HepG2 (cell line): Measurements from ENCODE around the gene VGF. TPM values are rescaled to one million over a fixed set of nuclear protein-coding genes. Genes with fewer than 3 reads are reported as not detected.

Experiments
- ARNT ChIP-seq: fragments of 450-650 bp; IDR thresholded peaks from 2 replicates; pipeline ENCODE4 v1.6.1; 2017
- ATF6 ChIP-seq: sonication (generic); formaldehyde crosslinking; conservative IDR thresholded peaks from 2 replicates; pipeline ENCODE4 v1.4.0; 2020; ENCODE audit warnings: missing genetic modification reagents
- BATF2 ChIP-seq: sonication (generic); formaldehyde crosslinking; IDR thresholded peaks from 2 replicates; pipeline ENCODE4 v1.8.0; 2022; ENCODE audit warnings: mild to moderate bottlenecking, missing genetic modification reagents, moderate library complexity
- DZIP1 ChIP-seq: sonication (generic); formaldehyde crosslinking; IDR thresholded peaks from 2 replicates; pipeline ENCODE4 v1.5.0; 2020; ENCODE audit warnings: mild to moderate bottlenecking, missing genetic modification reagents
- FIP1L1 ChIP-seq: fragments of 200-400 bp; formaldehyde crosslinking; IDR thresholded peaks from 2 replicates; pipeline ENCODE4 v1.6.1; 2018; ENCODE audit warnings: low read depth, mild to moderate bottlenecking, low read length, moderate library complexity, borderline replicate concordance; ENCODE audit not compliant: insufficient read depth
- JARID2 ChIP-seq: sonication (generic); formaldehyde crosslinking; IDR thresholded peaks from 2 replicates; pipeline ENCODE4 v1.8.1; 2023; ENCODE audit warnings: missing genetic modification reagents, inconsistent platforms; ENCODE audit not compliant: insufficient replicate concordance
- POLR2A ChIP-seq, 2 experiments: IDR thresholded peaks; 2 replicates each; pipeline ENCODE4 v1.6.1; 2011; ENCODE audit warnings: low read depth in 2 of 2, low read length in 2 of 2, mild to moderate bottlenecking in 1 of 2, moderate library complexity in 1 of 2; ENCODE audit not compliant: insufficient read depth in 1 of 2
- PPARG ChIP-seq: conservative IDR thresholded peaks from 2 replicates; pipeline ENCODE4 v1.6.1; 2016; ENCODE audit warnings: missing biosample characterization, missing genetic modification reagents
- SMYD3 ChIP-seq: sonication (generic); formaldehyde crosslinking; IDR thresholded peaks from 2 replicates; pipeline ENCODE4 v1.8.1; 2023; ENCODE audit warnings: mild to moderate bottlenecking, missing genetic modification reagents
- SP2 ChIP-seq: sonication (generic); formaldehyde crosslinking; IDR thresholded peaks from 2 replicates; pipeline ENCODE4 v1.5.1; 2020; ENCODE audit warnings: mild to moderate bottlenecking, missing genetic modification reagents
- TAF15 ChIP-seq: fragments of 200-400 bp; formaldehyde crosslinking; IDR thresholded peaks from one replicate; pipeline ENCODE4 v1.6.1; 2018; ENCODE audit warnings: mild to moderate bottlenecking, low read depth, low read length; ENCODE audit not compliant: poor library complexity, severe bottlenecking
- TEAD3 ChIP-seq: optimal IDR thresholded peaks from 2 replicates; pipeline ENCODE3; 2016; ENCODE audit warnings: borderline replicate concordance
- TRAFD1 ChIP-seq: sonication (generic); formaldehyde crosslinking; IDR thresholded peaks from 2 replicates; pipeline ENCODE4 v1.5.1; 2020; ENCODE audit warnings: missing genetic modification reagents, mild to moderate bottlenecking, borderline replicate concordance
- ZGPAT ChIP-seq: IDR thresholded peaks from 2 replicates; pipeline ENCODE4 v1.6.1; 2016; ENCODE audit warnings: mild to moderate bottlenecking
- ZNF207 ChIP-seq: fragments of 450-650 bp; IDR thresholded peaks from 2 replicates; pipeline ENCODE4 v1.6.1; 2016; ENCODE audit warnings: antibody characterized with exemption, borderline replicate concordance
- ZNF30 ChIP-seq: sonication (generic); formaldehyde crosslinking; IDR thresholded peaks from 2 replicates; pipeline ENCODE4 v1.5.0; 2020; ENCODE audit warnings: mild to moderate bottlenecking, missing genetic modification reagents
- ZNF333 ChIP-seq: sonication (generic); formaldehyde crosslinking; IDR thresholded peaks from 2 replicates; pipeline ENCODE4 v1.4.0; 2020; ENCODE audit warnings: mild to moderate bottlenecking, missing genetic modification reagents, borderline replicate concordance
- ZNF549 ChIP-seq: sonication (generic); formaldehyde crosslinking; IDR thresholded peaks from 2 replicates; pipeline ENCODE4 v1.5.0; 2020; ENCODE audit warnings: missing genetic modification reagents
- ZNF558 ChIP-seq: sonication (generic); formaldehyde crosslinking; IDR thresholded peaks from 2 replicates; pipeline ENCODE4 v1.9.0; 2022; ENCODE audit warnings: mild to moderate bottlenecking, missing genetic modification reagents, borderline replicate concordance
- ZNF720 ChIP-seq: sonication (generic); formaldehyde crosslinking; IDR thresholded peaks from 2 replicates; pipeline ENCODE4 v1.4.0; 2020; ENCODE audit warnings: missing genetic modification reagents
- ZNF75D ChIP-seq: sonication (generic); formaldehyde crosslinking; IDR thresholded peaks from 2 replicates; pipeline ENCODE4 v1.8.1; 2023; ENCODE audit warnings: missing genetic modification reagents, mild to moderate bottlenecking, borderline replicate concordance
- ZSCAN20 ChIP-seq: sonication (generic); formaldehyde crosslinking; IDR thresholded peaks from 2 replicates; pipeline ENCODE4 v1.4.0; 2020; ENCODE audit warnings: missing genetic modification reagents, mild to moderate bottlenecking, borderline replicate concordance
- ZSCAN9 ChIP-seq: IDR thresholded peaks from 2 replicates; pipeline ENCODE4 v1.6.1; 2016; ENCODE audit warnings: borderline replicate concordance
- polyA plus RNA-seq, 8 experiments: library from polyadenylated mRNA; depleted of rRNA in 3 of 8; stranded (reverse) in 7 of 8; unstranded in 1 of 8; fragments of >200 nt; fragmentation: Illumina TruSeq in 4 of 8; extraction: Trizol in 4 of 8; gene quantifications; 2 replicates each; pipeline versions ENCODE4 v1.2.1 to v1.2.3, GENCODE V29; 2011 to 2016; ENCODE audit warnings: low read depth in 4 of 8, missing spikeins in 1 of 8, mixed read lengths in 1 of 8; ENCODE audit not compliant: insufficient read depth in 1 of 8
- total RNA-seq, 5 experiments: library from RNA; depleted of rRNA; stranded (reverse); fragments of >200 nt; fragmentation: Illumina TruSeq; extraction: Trizol; gene quantifications; 2 replicates each; pipeline ENCODE4 v1.2.3, GENCODE V29; 2016; ENCODE audit warnings: low read depth in 1 of 5

VGF gene
- total and polyA plus RNA-seq, 2 of the 13 experiments (the other 11 are each of a cell fraction or from before 2014, with no cell fraction given): 0.12 to 0.46 TPM

- TF ChIP-seq ZNF549 (CRISPR knock-in tag) (no peak), FIP1L1 (no peak), ATF6 (CRISPR knock-in tag) (no peak; the same call in 1 of the 2 replicates), POLR2A (IDR thresholded peaks at IDR 0.05; ENCODE audit: insufficient read depth in 1 of 2, low read depth in 2 of 2, low read length in 2 of 2) (peak in 1 of 2 experiments; percentile 77; a peak in 2 of 4 replicates), ZNF558 (CRISPR knock-in tag) (0 out of 2 replicates have a peak, but pooled peaks have one; percentile 36), ZNF207 (no peak), PPARG (CRISPR knock-in tag) (no peak), ZNF30 (no peak), ARNT (no peak), TAF15 (no peak), ZGPAT (peak; percentile 7; the same call in 1 of the 2 replicates), TEAD3 (CRISPR knock-in tag) (no peak), BATF2 (CRISPR knock-in tag) (no peak), JARID2 (CRISPR knock-in tag) (no peak), ZNF333 (no peak), DZIP1 (CRISPR knock-in tag) (no peak), SP2 (CRISPR knock-in tag) (no peak), ZSCAN9 (no peak), SMYD3 (CRISPR knock-in tag) (no peak), ZNF720 (CRISPR knock-in tag) (no peak), ZNF75D (CRISPR knock-in tag) (no peak), ZSCAN20 (CRISPR knock-in tag) (no peak), TRAFD1 (0 out of 2 replicates have a peak, but pooled peaks have one; percentile 35)
Observed at GRCh38 chr7:101137651-101138212, 27.6 kb downstream of the VGF start (continued).
